Astrocyte (in vitro differentiated cells and primary cell): ENCODE results near the gene B3GALNT2.

Experiments
- CTCF ChIP-seq: IDR thresholded peaks from 2 replicates; pipeline ENCODE4 v1.5.1; 2011; ENCODE audit warnings: low read depth, mild to moderate bottlenecking, inconsistent platforms, low read length, moderate library complexity; ENCODE audit not compliant: insufficient read depth
- EZH2 ChIP-seq: IDR thresholded peaks from 2 replicates; pipeline ENCODE4 v1.6.1; 2012; ENCODE audit warnings: mild to moderate bottlenecking, low read length, inconsistent platforms; ENCODE audit not compliant: insufficient read depth

DNA sequence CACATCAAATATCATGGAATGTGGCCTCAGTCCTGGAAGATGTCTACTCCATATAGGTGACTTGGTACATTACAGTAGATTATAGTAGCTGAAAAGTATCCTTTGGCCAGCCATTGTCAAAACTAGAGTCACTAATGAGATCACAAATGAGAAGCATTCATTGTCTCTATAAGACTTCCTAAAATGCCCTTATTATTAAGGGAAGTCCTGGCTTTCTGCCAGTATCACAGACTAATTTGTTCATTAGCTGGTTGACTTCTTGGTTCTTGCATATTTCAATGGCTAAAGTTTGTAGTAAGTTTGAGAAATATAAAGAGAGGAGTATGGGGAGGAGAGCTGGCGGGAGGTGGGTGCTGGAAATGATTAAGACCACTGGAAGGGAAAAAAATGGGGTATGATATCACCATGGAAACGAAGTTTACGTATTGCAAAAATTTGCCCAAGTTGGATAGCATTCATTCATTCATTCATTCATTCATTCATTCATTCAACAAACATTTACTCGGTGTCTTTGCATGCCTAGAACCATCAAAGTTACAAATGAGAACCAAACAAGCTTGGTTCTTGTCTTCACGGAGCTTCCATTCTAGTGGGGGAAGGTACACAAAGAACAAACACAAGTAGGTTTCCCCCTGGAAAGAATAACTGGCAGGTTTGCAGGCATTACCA, 11.7 kb upstream of the B3GALNT2 start:
- no peak for TF ChIP-seq CTCF
- no peak for TF ChIP-seq EZH2
